Suprapubic skin (tissue), 4 donors: ENCODE results near the gene SLC25A22. TPM values are rescaled to one million over a fixed set of nuclear protein-coding genes. Genes with fewer than 3 reads are reported as not detected.

Experiments used
- DNase-seq, 2 donors: peaks; one replicate each; pipeline ENCODE4 v3.0.0-alpha.2; 2019; ENCODE audit warnings: low spot score in 2 of 2
- H3K27ac ChIP-seq: fragments of 200-600 bp; sonication (generic); one replicate; pipeline ENCODE4 v1.5.1; 2019
- H3K27me3 ChIP-seq: fragments of 200-600 bp; sonication (generic); one replicate; pipeline ENCODE4 v1.5.1; 2019
- H3K36me3 ChIP-seq: fragments of 200-600 bp; sonication (generic); one replicate; pipeline ENCODE4 v1.5.1; 2019
- H3K4me1 ChIP-seq: fragments of 200-600 bp; sonication (generic); one replicate; pipeline ENCODE4 v1.5.1; 2019
- H3K4me3 ChIP-seq: fragments of 200-600 bp; sonication (generic); one replicate; pipeline ENCODE4 v1.5.1; 2019; ENCODE audit warnings: mild to moderate bottlenecking
- H3K9me3 ChIP-seq: fragments of 200-600 bp; sonication (generic); one replicate; pipeline ENCODE4 v1.5.1; 2019
- CTCF ChIP-seq, 2 donors: fragments of 200-600 bp in 1 of 2; fragments of 450-650 bp in 1 of 2; sonication (generic) in 1 of 2; IDR thresholded peaks; one replicate each; pipeline ENCODE4 v1.5.1; 2016 to 2019; ENCODE audit warnings: antibody characterized with exemption in 2 of 2, mild to moderate bottlenecking in 1 of 2, moderate library complexity in 1 of 2
- EP300 ChIP-seq: sonication (generic); formaldehyde crosslinking; IDR thresholded peaks from one replicate; pipeline ENCODE4 v1.6.1; 2017; ENCODE audit warnings: antibody characterized with exemption
- POLR2A ChIP-seq, 2 donors: fragments of 450-650 bp; IDR thresholded peaks; one replicate each; pipeline ENCODE4 v1.6.1; 2017; ENCODE audit warnings: antibody characterized with exemption in 2 of 2, mild to moderate bottlenecking in 2 of 2, moderate library complexity in 2 of 2
- POLR2AphosphoS5 ChIP-seq, 3 donors: sonication (generic); formaldehyde crosslinking; IDR thresholded peaks; one replicate each; pipeline ENCODE4 v1.6.1; 2017; ENCODE audit warnings: antibody characterized with exemption in 3 of 3
- WGBS: methylation state at CpG from one replicate; pipeline ENCODE4 v1.1.5; 2018; 5-methylcytosine and 5-hydroxymethylcytosine counted together
- total RNA-seq, 4 donors: library from RNA; depleted of rRNA; stranded (reverse); fragments of >200 nt; gene quantifications; one replicate each; pipeline ENCODE4 v1.1.0, GENCODE V29; 2016

Gene SLC25A22
- total RNA-seq, 4 donors from 2014 or later, result 11.2 to 14.7 (median 13.7) TPM

GRCh38 chr11:771617-772204 is 26.4 kb downstream of the SLC25A22 start:
- no peak for DNase-seq
- WGBS, result 100% methylated on average over 1 of the region's 15 CpGs
- H3K27ac ChIP-seq, result no peak overlapping the region
- H3K36me3 ChIP-seq, result peaks cover 55% of the 10 kb centered on the region
- H3K9me3 ChIP-seq, result no peaks in the 10 kb centered on the region
- H3K27me3 ChIP-seq, result no peaks in the 10 kb centered on the region
- H3K4me3 ChIP-seq, result no peak overlapping the region
- peaks cover 21% of the 10 kb centered on the region for H3K4me1 ChIP-seq
- TF ChIP-seq CTCF (IDR thresholded peaks at IDR 0.05), result no peak
- no peak for TF ChIP-seq EP300
- TF ChIP-seq POLR2AphosphoS5 (IDR thresholded peaks at IDR 0.05), result no peak
- no peak for TF ChIP-seq POLR2A (IDR thresholded peaks at IDR 0.05)

- Histone ChIP-seq H3K9me3 (no peaks in the 10 kb centered on the region), H3K4me1 (peaks cover 13% of the 10 kb centered on the region), H3K27ac (no peak overlapping the region), H3K27me3 (no peaks in the 10 kb centered on the region), H3K36me3 (peaks cover 61% of the 10 kb centered on the region), H3K4me3 (no peak overlapping the region)
- TF ChIP-seq POLR2AphosphoS5 (IDR thresholded peaks at IDR 0.05), result no peak
- TF ChIP-seq EP300, result no peak
- TF ChIP-seq CTCF (IDR thresholded peaks at IDR 0.05), result no peak
- TF ChIP-seq POLR2A (IDR thresholded peaks at IDR 0.05), result no peak
- peak in 1 of 2 donors; percentile 69 for DNase-seq
- WGBS, result 87% methylated on average over 30 of the region's 32 CpGs
These were observed 27.2 kb downstream of the SLC25A22 start for GRCh38 chr11:770642-771616.

- Histone ChIP-seq H3K4me3 (no peak overlapping the region), H3K9me3 (no peaks in the 10 kb centered on the region), H3K27ac (no peak overlapping the region), H3K27me3 (no peaks in the 10 kb centered on the region), H3K4me1 (peaks cover 5% of the 10 kb centered on the region), H3K36me3 (peaks cover 67% of the 10 kb centered on the region)
- 97% methylated on average over 7 of the region's 23 CpGs for WGBS
- DNase-seq, result peak in 1 of 2 donors; percentile 67
- TF ChIP-seq EP300 (no peak), POLR2AphosphoS5 (IDR thresholded peaks at IDR 0.05) (no peak), CTCF (IDR thresholded peaks at IDR 0.05) (no peak), POLR2A (IDR thresholded peaks at IDR 0.05) (no peak)
These were observed 28.0 kb downstream of the SLC25A22 start for GRCh38 chr11:769887-770641.

- TF ChIP-seq EP300 (no peak), POLR2A (IDR thresholded peaks at IDR 0.05) (no peak), CTCF (IDR thresholded peaks at IDR 0.05) (no peak), POLR2AphosphoS5 (IDR thresholded peaks at IDR 0.05) (no peak)
- H3K9me3 ChIP-seq, result no peaks in the 10 kb centered on the region
- peaks cover 14% of the 10 kb centered on the region for H3K4me1 ChIP-seq
- DNase-seq, result no peak
- H3K27ac ChIP-seq, result no peak overlapping the region
- no peak overlapping the region for H3K4me3 ChIP-seq
- peaks cover 63% of the 10 kb centered on the region for H3K36me3 ChIP-seq
- WGBS, result 90% methylated on average over 9 of the region's 11 CpGs
- no peaks in the 10 kb centered on the region for H3K27me3 ChIP-seq
These were observed 30.8 kb downstream of the SLC25A22 start for GRCh38 chr11:767238-767637.

GRCh38 chr11:766936-767210 is 31.2 kb downstream of the SLC25A22 start:
- no peak for TF ChIP-seq CTCF (IDR thresholded peaks at IDR 0.05)
- H3K4me3 ChIP-seq, result no peak overlapping the region
- no peaks in the 10 kb centered on the region for H3K9me3 ChIP-seq
- 95% methylated on average over 2 of the region's 2 CpGs for WGBS
- H3K27me3 ChIP-seq, result no peaks in the 10 kb centered on the region
- peaks cover 63% of the 10 kb centered on the region for H3K36me3 ChIP-seq
- H3K27ac ChIP-seq, result no peak overlapping the region
- no peak for DNase-seq
- peaks cover 17% of the 10 kb centered on the region for H3K4me1 ChIP-seq
